ENCODE measurements around the gene TMEM201.

DNA sequence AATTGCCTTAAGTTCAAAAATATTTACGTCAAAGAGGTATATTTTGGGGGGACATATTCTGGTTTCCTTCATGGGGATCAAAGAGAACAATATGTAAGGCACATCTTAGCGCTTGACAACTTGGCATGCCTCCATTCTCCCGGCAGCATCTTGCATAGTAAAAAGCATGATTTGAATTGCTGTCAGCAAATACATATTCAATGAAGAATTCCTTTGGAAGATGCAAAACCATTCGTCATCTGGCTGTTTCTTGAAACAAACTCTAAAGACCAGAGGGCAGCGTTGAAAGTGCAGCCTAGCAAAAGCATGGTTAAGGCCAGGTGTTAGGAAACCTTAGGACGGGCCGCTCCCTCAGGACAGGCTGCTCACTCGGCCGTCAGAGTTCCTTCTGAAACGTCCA lies 59.5 kb downstream of the TMEM201 start:
- TF ChIP-seq POLR2AphosphoS5 (IDR thresholded peaks at IDR 0.05; ENCODE audit: borderline replicate concordance, low read depth, low read length): no peak
- no peak for TF ChIP-seq EZH2 (IDR thresholded peaks at IDR 0.05)

All from SK-N-MC (cell line).